Measurements from ENCODE around the gene MTNR1A. TPM values are rescaled to one million over a fixed set of nuclear protein-coding genes. Genes with fewer than 3 reads are reported as not detected.

Gene MTNR1A
- total and polyA plus RNA-seq, 2 experiments from 2014 or later = 0.32 to 1.4 TPM

- TF ChIP-seq NANOG (IDR thresholded peaks at IDR 0.05; ENCODE audit: borderline replicate concordance) (no peak), EZH2 (IDR thresholded peaks at IDR 0.05; ENCODE audit: low read depth, unreplicated experiment) (no peak)
These were observed 53.1 kb downstream of the MTNR1A start (continued) for GRCh38 chr4:186502231-186502630.

- H3K79me2 ChIP-seq (replicated peaks; ENCODE audit: insufficient read depth) = no peaks in the 10 kb centered on the region
- no peak overlapping the region for H3K4me2 ChIP-seq
- no peak overlapping the region for H3K4me3 ChIP-seq
- DNase-seq (ENCODE audit: low spot score) (no peak), ATAC-seq (no peak)
- no peaks in the 10 kb centered on the region for H3K36me3 ChIP-seq (ENCODE audit: insufficient read depth)
- Mint-ChIP-seq H3K4me1 (peaks cover 7% of the 10 kb centered on the region; the same call in 1 of the 3 replicates), H3K9me3 (no peaks in the 10 kb centered on the region), H3K27ac (no peak overlapping the region), H3K27me3 (ENCODE audit: insufficient read depth, low read depth, poor library complexity) (peaks cover 4% of the 10 kb centered on the region), H3K36me3 (ENCODE audit: low read depth) (no peaks in the 10 kb centered on the region), H3K4me3 (no peak overlapping the region)
- TF ChIP-seq EZH2 (IDR thresholded peaks at IDR 0.05; ENCODE audit: low read depth, unreplicated experiment) (no peak), EZH2phosphoT487 (IDR thresholded peaks at IDR 0.05; ENCODE audit: unreplicated experiment) (no peak), ZNF114 (CRISPR knock-in tag; IDR thresholded peaks at IDR 0.05) (no peak), STAT1 (IDR thresholded peaks at IDR 0.05; ENCODE audit: unreplicated experiment) (no peak), NANOG (IDR thresholded peaks at IDR 0.05; ENCODE audit: borderline replicate concordance) (no peak), POLR2AphosphoS5 (IDR thresholded peaks at IDR 0.05; ENCODE audit: low read depth) (no peak), ZNF331 (CRISPR knock-in tag; IDR thresholded peaks at IDR 0.05; ENCODE audit: low read depth) (no peak), REST (IDR thresholded peaks at IDR 0.05; ENCODE audit: unreplicated experiment) (no peak), JUNB (IDR thresholded peaks at IDR 0.05; ENCODE audit: unreplicated experiment) (no peak)
- peak overlapping the region; percentile 90; the same call in 1 of the 2 replicates for H2AFZ ChIP-seq
- no peaks in the 10 kb centered on the region for H3F3A ChIP-seq (replicated peaks; ENCODE audit: low read depth)
- H3K9me2 ChIP-seq (ENCODE audit: insufficient read depth) = peaks cover 2% of the 10 kb centered on the region; the same call in 1 of the 2 replicates
- H3K27me3 ChIP-seq (ENCODE audit: insufficient read depth) = no peaks in the 10 kb centered on the region
- H4K20me1 ChIP-seq (replicated peaks; ENCODE audit: insufficient read depth) = no peaks in the 10 kb centered on the region
- H3K4me1 ChIP-seq (ENCODE audit: insufficient read depth) = no peaks in the 10 kb centered on the region
- no peak overlapping the region for H3K27ac ChIP-seq (ENCODE audit: low read depth)
These were observed 53.8 kb downstream of the MTNR1A start for GRCh38 chr4:186501554-186501953.

- ATAC-seq = peak; percentile 55
These were observed 54.6 kb downstream of the MTNR1A start for GRCh38 chr4:186500721-186501304.

More at GRCh38 chr4:186500721-186501304, 54.6 kb downstream of the MTNR1A start:
- Mint-ChIP-seq H3K9me3 (0 out of 3 replicates have a peak, but pooled peaks cover 3% of the 10 kb centered on the region), H3K4me1 (peaks cover 7% of the 10 kb centered on the region; the same call in 1 of the 3 replicates), H3K4me3 (no peak overlapping the region), H3K27ac (no peak overlapping the region), H3K27me3 (ENCODE audit: insufficient read depth, low read depth, poor library complexity) (peaks cover 4% of the 10 kb centered on the region), H3K36me3 (ENCODE audit: low read depth) (no peaks in the 10 kb centered on the region)
- H3K4me3 ChIP-seq = no peak overlapping the region
- DNase-seq (ENCODE audit: low spot score) = peak; percentile 9
- H4K20me1 ChIP-seq (replicated peaks; ENCODE audit: insufficient read depth) = no peaks in the 10 kb centered on the region
- no peaks in the 10 kb centered on the region for H3K4me1 ChIP-seq (ENCODE audit: insufficient read depth)
- no peak overlapping the region for H3K27ac ChIP-seq (ENCODE audit: low read depth)
- no peaks in the 10 kb centered on the region for H3F3A ChIP-seq (replicated peaks; ENCODE audit: low read depth)
- H2AFZ ChIP-seq = peak overlapping the region; percentile 90
- H3K36me3 ChIP-seq (ENCODE audit: insufficient read depth) = no peaks in the 10 kb centered on the region
- no peaks in the 10 kb centered on the region for H3K79me2 ChIP-seq (replicated peaks; ENCODE audit: insufficient read depth)
- TF ChIP-seq ZNF114 (CRISPR knock-in tag; IDR thresholded peaks at IDR 0.05) (no peak), EZH2 (IDR thresholded peaks at IDR 0.05; ENCODE audit: low read depth, unreplicated experiment) (no peak), CTCF (conservative IDR thresholded peaks at IDR 0.05; ENCODE audit: low read depth in 2 of 2) (0 out of 4 replicates have a peak, but pooled peaks of 1 of the 2 experiments have one; percentile 12), POLR2AphosphoS5 (IDR thresholded peaks at IDR 0.05; ENCODE audit: low read depth) (no peak), EZH2phosphoT487 (IDR thresholded peaks at IDR 0.05; ENCODE audit: unreplicated experiment) (no peak), NANOG (IDR thresholded peaks at IDR 0.05; ENCODE audit: borderline replicate concordance) (no peak), CREB1 (CRISPR knock-in tag; IDR thresholded peaks at IDR 0.05; ENCODE audit: low read depth) (no peak), ZNF331 (CRISPR knock-in tag; IDR thresholded peaks at IDR 0.05; ENCODE audit: low read depth) (no peak)
- H3K4me2 ChIP-seq = no peak overlapping the region
- H3K9me2 ChIP-seq (ENCODE audit: insufficient read depth) = peaks cover 9% of the 10 kb centered on the region; the same call in 1 of the 2 replicates
- H3K27me3 ChIP-seq (ENCODE audit: insufficient read depth) = no peaks in the 10 kb centered on the region
